AG09309 (cell line): ENCODE data around the gene COA1.

ENCODE experiments used
- DNase-seq: peaks from one replicate; pipeline ENCODE4 v3.0.0-alpha.2; 2010; ENCODE audit warnings: low read depth
- H3K4me3 ChIP-seq: 2 replicates; pipeline ENCODE4 v1.5.1; 2011; ENCODE audit warnings: mild to moderate bottlenecking, low read depth, low read length, moderate library complexity; ENCODE audit not compliant: control insufficient read depth
- CTCF ChIP-seq: IDR thresholded peaks from 2 replicates; pipeline ENCODE4 v1.5.1; 2011; ENCODE audit warnings: mild to moderate bottlenecking, low read depth, low read length, inconsistent platforms; ENCODE audit not compliant: insufficient read depth, control insufficient read depth; ENCODE audit errors: missing control alignments

COA1 gene

DNA sequence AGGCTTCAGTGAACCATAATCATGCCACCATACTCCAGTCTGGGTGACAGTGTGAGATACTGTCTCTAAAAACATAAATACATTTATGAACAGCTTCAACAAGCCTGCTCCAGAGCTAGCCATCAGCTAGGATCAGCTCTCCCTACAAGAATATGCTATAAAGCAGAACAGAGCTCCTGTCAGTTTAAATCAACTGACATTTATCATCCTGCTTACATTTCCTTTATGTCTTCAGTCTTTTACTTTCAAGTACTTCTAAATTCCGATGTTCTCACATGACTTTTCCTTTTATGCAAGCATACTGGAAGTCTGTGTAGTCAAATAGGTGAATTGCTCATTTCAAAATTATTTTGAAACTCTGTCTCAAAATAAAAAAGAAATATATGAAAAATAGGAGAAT is 64.6 kb downstream of the COA1 start:
- no peak overlapping the region for H3K4me3 ChIP-seq
- DNase-seq, result no peak
- TF ChIP-seq CTCF, result no peak

- H3K4me3 ChIP-seq, result no peak overlapping the region
- DNase-seq, result no peak
- TF ChIP-seq CTCF, result no peak
Measured at GRCh38 chr7:43660141-43660540, 69.2 kb downstream of the COA1 start.

DNA sequence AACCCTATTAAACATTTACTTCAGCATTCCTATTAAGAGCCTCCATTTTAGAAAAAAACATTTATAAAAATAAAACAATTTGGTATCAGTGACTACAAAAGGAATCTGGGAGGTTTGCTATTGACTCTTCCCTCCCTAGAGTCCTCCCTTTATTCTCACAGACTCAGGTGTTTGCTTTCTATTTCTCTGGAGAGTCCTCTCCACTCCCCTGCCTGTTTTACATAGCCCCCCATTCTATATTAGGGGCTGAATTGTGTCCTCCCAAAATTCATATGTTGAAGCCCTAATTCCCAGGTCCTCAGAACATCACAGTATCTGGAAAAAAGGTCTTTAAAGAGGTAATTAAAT is 69.8 kb downstream of the COA1 start:
- TF ChIP-seq CTCF, result no peak
- no peak overlapping the region for H3K4me3 ChIP-seq

DNA sequence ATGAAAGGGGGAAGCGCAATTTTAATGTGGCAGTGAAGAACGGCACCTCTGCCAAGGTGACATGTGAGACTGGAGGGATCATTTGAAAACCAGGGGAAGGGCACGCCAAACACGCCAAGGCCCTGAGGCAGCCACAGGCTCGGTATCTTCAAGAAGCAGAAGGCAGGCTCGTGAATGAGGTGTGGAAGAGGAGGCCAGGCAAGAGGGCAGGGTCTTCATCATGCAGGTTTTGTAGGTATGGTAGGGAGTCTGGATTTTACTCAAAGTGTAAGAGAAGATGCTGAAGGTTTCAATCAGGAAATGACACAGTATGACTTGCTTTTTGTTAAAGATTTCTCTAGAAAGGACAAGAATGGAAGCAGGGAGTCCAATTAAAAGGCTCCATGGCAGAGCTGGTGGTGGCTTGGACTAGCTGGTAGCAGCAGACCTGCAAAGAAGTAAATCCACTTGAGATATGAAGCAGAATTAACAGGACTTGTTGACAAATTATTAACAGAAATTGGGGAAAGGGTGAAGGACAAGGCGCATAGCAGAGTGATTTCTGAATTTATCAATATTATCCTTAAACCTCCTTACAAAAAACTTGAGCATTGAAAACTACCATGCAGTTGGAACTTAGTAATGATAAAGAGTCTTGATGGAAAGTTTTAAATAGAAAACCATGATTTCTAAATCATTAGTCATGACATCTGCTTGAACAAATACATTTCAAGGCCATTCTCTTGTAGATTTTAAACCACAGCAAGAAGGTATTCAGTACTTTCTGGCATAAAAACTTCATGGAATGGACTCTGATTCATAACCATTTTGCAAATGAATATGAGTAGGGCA is 70.4 kb downstream of the COA1 start:
- TF ChIP-seq CTCF, result no peak
- H3K4me3 ChIP-seq, result no peak overlapping the region
- DNase-seq, result peak; percentile 84

More for the DNA sequence above, 69.8 kb downstream of the COA1 start:
- DNase-seq, result no peak

DNA sequence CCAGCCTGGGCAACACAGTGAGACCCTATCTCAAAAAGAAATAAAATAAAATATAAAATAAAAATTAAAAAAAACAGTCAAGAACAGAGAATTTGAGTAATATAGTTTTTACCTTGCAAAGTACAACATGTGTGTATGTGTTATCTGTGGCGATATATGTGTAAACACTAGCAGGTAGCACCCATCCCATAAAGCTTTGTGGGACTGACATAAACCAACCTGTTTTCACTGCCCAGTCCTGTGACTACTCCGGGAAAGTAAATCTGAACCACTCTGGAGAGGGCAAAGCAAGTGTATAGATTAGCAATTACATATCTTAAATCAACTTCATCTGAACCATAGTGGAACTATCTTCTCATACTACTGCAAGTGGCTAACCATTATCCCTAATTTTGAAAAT is 72.3 kb downstream of the COA1 start:
- no peak for DNase-seq
- TF ChIP-seq CTCF, result no peak
- no peak overlapping the region for H3K4me3 ChIP-seq

DNA sequence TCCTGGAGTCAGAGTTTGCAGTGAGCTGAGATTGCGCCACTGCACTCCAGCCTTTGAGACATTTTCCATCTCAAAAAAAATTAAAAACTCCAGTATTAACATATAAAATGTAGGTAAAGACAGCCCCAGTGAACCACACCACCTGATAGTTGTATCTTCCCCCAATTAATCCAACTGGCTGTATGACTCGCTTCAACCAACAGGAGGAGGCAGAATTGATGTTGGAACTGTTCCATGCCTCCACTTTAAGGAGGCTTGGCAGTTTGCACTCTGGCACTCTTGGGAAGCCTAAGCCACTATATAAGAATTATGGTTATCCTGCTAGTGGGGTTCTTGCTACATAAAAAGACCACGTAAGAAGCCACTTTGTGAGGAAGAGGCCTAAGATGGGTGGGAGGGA is 73.7 kb downstream of the COA1 start:
- TF ChIP-seq CTCF, result no peak

More for the DNA sequence above, 73.7 kb downstream of the COA1 start:
- H3K4me3 ChIP-seq, result no peak overlapping the region
- no peak for DNase-seq
